HG02938 (cell line): Measurements from ENCODE around the gene LAMA1.

Experiments
- ATAC-seq: cut with Tn5 transposase; IDR thresholded peaks from one replicate; pipeline ENCODE4 v1.9.1; 2021; ENCODE audit warnings: mild to moderate bottlenecking, moderate library complexity; ENCODE audit not compliant: unreplicated experiment

The LAMA1 gene

GRCh38 chr18:6920099-6920955, 197.3 kb downstream of the LAMA1 start:
- no peak for ATAC-seq

GRCh38 chr18:6917072-6917471, 200.5 kb downstream of the LAMA1 start:
- ATAC-seq = no peak

DNA sequence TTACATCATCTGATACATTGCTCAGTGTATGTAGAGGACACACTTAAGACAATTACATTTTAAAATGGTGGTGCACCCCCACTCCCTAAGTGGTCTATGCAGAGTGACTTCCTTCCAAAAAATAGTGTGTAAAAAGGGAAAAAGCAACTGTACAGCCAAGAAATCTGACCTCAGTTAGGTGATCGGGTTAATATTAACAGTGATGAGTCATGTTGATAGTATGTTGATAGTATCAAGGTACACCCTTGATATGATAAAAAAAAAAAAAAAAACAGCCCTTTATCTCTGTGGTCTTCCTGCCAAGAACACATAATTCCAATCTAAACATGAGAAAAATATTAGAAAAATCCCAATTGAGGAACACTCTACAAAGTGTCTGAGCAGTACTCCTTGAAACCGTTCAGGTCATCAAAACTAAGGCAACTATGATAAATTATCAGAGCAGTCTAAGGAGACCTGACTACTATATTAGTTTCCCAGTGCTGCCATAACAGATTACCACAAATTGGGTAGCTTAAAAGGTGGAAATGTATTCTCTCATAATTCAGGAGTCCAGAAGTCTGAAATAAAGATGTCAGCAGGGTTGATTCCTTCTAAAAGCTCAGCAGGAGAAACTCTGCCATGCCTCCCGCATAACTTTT, 216.2 kb downstream of the LAMA1 start:
- no peak for ATAC-seq

- ATAC-seq = no peak
Observed at GRCh38 chr18:6891788-6892187, 225.8 kb downstream of the LAMA1 start.
